H1 (cell line): ENCODE results near the gene EIF4EBP2. TPM values are rescaled to one million over a fixed set of nuclear protein-coding genes. Genes with fewer than 3 reads are reported as not detected.

Experiments
- CTCF ChIA-PET: fragments of 300-600 bp; sonication (Branson Sonifier 250); formaldehyde crosslinking; loops from one replicate; lab custom pipeline; 2021; ENCODE audit not compliant: partially characterized antibody; lab: Charles Lee
- POLR2A ChIA-PET: fragments of 300-600 bp; sonication (Branson Sonifier 250); formaldehyde crosslinking; loops from one replicate; lab custom pipeline; 2021; ENCODE audit warnings: inconsistent platforms; ENCODE audit not compliant: partially characterized antibody; lab: Charles Lee
- DNase-seq, 2 experiments: peaks; one replicate each; pipeline versions ENCODE4 v3.0.0 to v3.0.0-alpha.2; 2010 to 2022; ENCODE audit warnings: low spot score in 2 of 2, low read depth in 1 of 2, mixed read lengths in 1 of 2
- FAIRE-seq: peaks from 2 replicates; lab custom pipeline; 2011; peaks lifted over from hg19 to GRCh38; lab: Jason Lieb, UNC
- H2AFZ ChIP-seq: 2 replicates; pipeline ENCODE4 v1.8.1; 2012; ENCODE audit warnings: low read length, inconsistent platforms
- H2AK5ac ChIP-seq: 2 replicates; pipeline ENCODE4 v1.6.1; 2013; ENCODE audit warnings: low read depth, low read length
- H2BK120ac ChIP-seq: replicated peaks from 2 replicates; pipeline ENCODE3; 2013; ENCODE audit warnings: low read depth, low read length, inconsistent platforms
- H2BK12ac ChIP-seq: 2 replicates; pipeline ENCODE4 v1.6.1; 2013; ENCODE audit warnings: low read depth, low read length
- H2BK15ac ChIP-seq: 2 replicates; pipeline ENCODE4 v1.6.1; 2013; ENCODE audit warnings: low read length
- H2BK20ac ChIP-seq: 2 replicates; pipeline ENCODE4 v1.6.1; 2013; ENCODE audit warnings: low read length
- H2BK5ac ChIP-seq: 2 replicates; pipeline ENCODE4 v1.6.1; 2013; ENCODE audit warnings: low read depth, low read length
- H3K14ac ChIP-seq: 2 replicates; pipeline ENCODE4 v1.6.1; 2013; ENCODE audit warnings: inconsistent platforms; ENCODE audit not compliant: insufficient read length
- H3K18ac ChIP-seq: 2 replicates; pipeline ENCODE4 v1.6.1; 2013; ENCODE audit warnings: low read length; ENCODE audit errors: extremely low read depth
- H3K23ac ChIP-seq: 2 replicates; pipeline ENCODE4 v1.6.1; 2013; ENCODE audit warnings: inconsistent platforms; ENCODE audit not compliant: insufficient read length
- H3K23me2 ChIP-seq: 2 replicates; pipeline ENCODE4 v1.6.1; 2013; ENCODE audit warnings: low read depth, low read length
- H3K27ac ChIP-seq: 2 replicates; pipeline ENCODE4 v1.6.1; 2011; ENCODE audit warnings: low read depth, low read length, inconsistent platforms
- H3K27me3 ChIP-seq, 4 experiments: replicated peaks in 1 of 4; 1 replicate in 1 of 4; 2 replicates in 3 of 4; pipeline versions ENCODE4 v1.6.1 to v1.8.1; 2011 to 2013; ENCODE audit warnings: low read length in 3 of 4, mild to moderate bottlenecking in 3 of 4, inconsistent platforms in 2 of 4, mixed read lengths in 2 of 4, moderate library complexity in 1 of 4; ENCODE audit not compliant: control insufficient read depth in 3 of 4, insufficient read depth in 3 of 4; ENCODE audit errors: extremely low read depth in 1 of 4
- H3K36me3 ChIP-seq, 4 experiments: 2 replicates each; pipeline versions ENCODE4 v1.6.1 to v1.8.1; 2011 to 2013; ENCODE audit warnings: mild to moderate bottlenecking in 4 of 4, low read length in 3 of 4, moderate library complexity in 2 of 4, control low read depth in 1 of 4, inconsistent platforms in 1 of 4; ENCODE audit not compliant: insufficient read depth in 4 of 4, control insufficient read depth in 2 of 4
- H3K4ac ChIP-seq: replicated peaks from 2 replicates; pipeline ENCODE3; 2013; ENCODE audit warnings: low read length, low read depth, mixed read lengths, inconsistent platforms; ENCODE audit not compliant: insufficient read length
- H3K4me1 ChIP-seq, 4 experiments: replicated peaks in 1 of 4; 1 replicate in 1 of 4; 2 replicates in 3 of 4; pipeline versions ENCODE4 v1.6.1 to v1.8.1; 2011 to 2013; ENCODE audit warnings: low read length in 3 of 4, inconsistent platforms in 2 of 4, mixed read lengths in 1 of 4; ENCODE audit not compliant: insufficient read depth in 4 of 4, control insufficient read depth in 3 of 4
- H3K4me2 ChIP-seq, 2 experiments: 2 replicates each; pipeline versions ENCODE4 v1.6.1 to v1.8.1; 2011 to 2013; ENCODE audit warnings: low read depth in 2 of 2, low read length in 2 of 2, control low read depth in 1 of 2, inconsistent platforms in 1 of 2, mild to moderate bottlenecking in 1 of 2; ENCODE audit not compliant: insufficient read depth in 1 of 2
- H3K4me3 ChIP-seq, 4 experiments: fragments of 200-600, 300-600 bp in 1 of 4; sonication (generic), shearing (Covaris generic), sonication (Bioruptor Twin) in 1 of 4; 2 replicates each; pipeline versions ENCODE4 v1.5.1 to v1.8.1; 2011 to 2016; ENCODE audit warnings: low read length in 4 of 4, low read depth in 3 of 4, control low read depth in 2 of 4, inconsistent platforms in 2 of 4, mild to moderate bottlenecking in 2 of 4, mixed read lengths in 1 of 4, moderate library complexity in 1 of 4; ENCODE audit not compliant: insufficient read depth in 2 of 4; ENCODE audit errors: extremely low read depth in 1 of 4
- H3K56ac ChIP-seq: replicated peaks from 2 replicates; pipeline ENCODE3; 2013; ENCODE audit warnings: low read depth, mild to moderate bottlenecking, mixed read lengths, low read length, inconsistent platforms; ENCODE audit not compliant: insufficient read length
- H3K79me1 ChIP-seq: 2 replicates; pipeline ENCODE4 v1.6.1; 2013; ENCODE audit warnings: low read depth, low read length, control low read depth
- H3K79me2 ChIP-seq, 2 experiments: 2 replicates each; pipeline versions ENCODE4 v1.6.1 to v1.8.1; 2012 to 2013; ENCODE audit warnings: low read length in 2 of 2, mild to moderate bottlenecking in 2 of 2, inconsistent platforms in 1 of 2; ENCODE audit not compliant: insufficient read depth in 2 of 2, control insufficient read depth in 1 of 2
- H3K9ac ChIP-seq, 4 experiments: replicated peaks in 1 of 4; 1 replicate in 1 of 4; 2 replicates in 3 of 4; pipeline versions ENCODE4 v1.6.1 to v1.8.1; 2011 to 2013; ENCODE audit warnings: low read depth in 3 of 4, low read length in 3 of 4, control low read depth in 2 of 4, mild to moderate bottlenecking in 2 of 4, moderate library complexity in 2 of 4, inconsistent platforms in 1 of 4; ENCODE audit errors: extremely low read depth in 1 of 4
- H3K9me3 ChIP-seq, 2 experiments: 2 replicates each; pipeline versions ENCODE4 v1.6.1 to v1.8.1; 2012 to 2013; ENCODE audit warnings: mild to moderate bottlenecking in 2 of 2, moderate library complexity in 2 of 2, control low read depth in 1 of 2, inconsistent platforms in 1 of 2, low read depth in 1 of 2, low read length in 1 of 2, mixed read lengths in 1 of 2; ENCODE audit not compliant: insufficient read depth in 2 of 2
- H4K20me1 ChIP-seq, 2 experiments: replicated peaks in 1 of 2; 2 replicates each; pipeline versions ENCODE3 to v1.8.1; 2011 to 2013; ENCODE audit warnings: inconsistent platforms in 2 of 2, low read length in 2 of 2, mild to moderate bottlenecking in 1 of 2; ENCODE audit not compliant: insufficient read depth in 2 of 2, control insufficient read depth in 1 of 2
- H4K5ac ChIP-seq: 2 replicates; pipeline ENCODE4 v1.6.1; 2013; ENCODE audit warnings: low read length, low read depth, mixed read lengths, inconsistent platforms; ENCODE audit not compliant: insufficient read length
- H4K8ac ChIP-seq: 2 replicates; pipeline ENCODE4 v1.8.0; 2013; ENCODE audit warnings: mild to moderate bottlenecking, moderate library complexity, low read length, inconsistent platforms; ENCODE audit not compliant: insufficient read depth; ENCODE audit errors: extremely low read depth
- H4K91ac ChIP-seq: replicated peaks from 2 replicates; pipeline ENCODE3; 2013; ENCODE audit warnings: low read length, mixed read lengths, inconsistent platforms; ENCODE audit not compliant: insufficient read length
- ATF3 ChIP-seq: IDR thresholded peaks from 2 replicates; pipeline ENCODE4 v1.6.1; 2011; ENCODE audit warnings: low read depth, mild to moderate bottlenecking, low read length; ENCODE audit not compliant: insufficient read depth
- CBX8 ChIP-seq: fragments of 300-800, 300-1000 bp; sonication (generic); IDR thresholded peaks from 2 replicates; pipeline ENCODE4 v1.7.1; 2016; ENCODE audit warnings: low read depth, low read length, borderline replicate concordance
- CTBP2 ChIP-seq: IDR thresholded peaks from 2 replicates; pipeline ENCODE4 v1.7.0; 2011; ENCODE audit warnings: borderline replicate concordance, mild to moderate bottlenecking, moderate library complexity, mixed read lengths, low read length; ENCODE audit not compliant: insufficient read depth, insufficient read length
- HDAC2 ChIP-seq, 2 experiments: fragments of 300-600 bp in 1 of 2; sonication (generic) in 1 of 2; IDR thresholded peaks; 2 replicates each; pipeline ENCODE4 v1.6.1; 2011 to 2012; ENCODE audit warnings: low read depth in 2 of 2, low read length in 2 of 2, mild to moderate bottlenecking in 2 of 2, moderate library complexity in 2 of 2, borderline replicate concordance in 1 of 2, inconsistent platforms in 1 of 2
- KDM4A ChIP-seq: IDR thresholded peaks from one replicate; pipeline ENCODE4 v1.7.1; 2012; ENCODE audit warnings: low read depth, mild to moderate bottlenecking, moderate library complexity, low read length, inconsistent platforms; ENCODE audit not compliant: severe bottlenecking
- NRF1 ChIP-seq: IDR thresholded peaks from 2 replicates; pipeline ENCODE4 v1.6.1; 2011; ENCODE audit warnings: mild to moderate bottlenecking, low read depth, low read length, improper control_type of control experiment
- RXRA ChIP-seq: IDR thresholded peaks from 2 replicates; pipeline ENCODE4 v1.6.1; 2011; ENCODE audit warnings: low read depth, mild to moderate bottlenecking, low read length, moderate library complexity; ENCODE audit not compliant: insufficient read depth
- SP2 ChIP-seq: IDR thresholded peaks from 2 replicates; pipeline ENCODE4 v1.6.1; 2012; ENCODE audit warnings: mild to moderate bottlenecking, low read length, inconsistent platforms
- TAF7 ChIP-seq: optimal IDR thresholded peaks from 2 replicates; pipeline ENCODE3; 2011; ENCODE audit warnings: low read depth, mild to moderate bottlenecking, inconsistent platforms, low read length, moderate library complexity, borderline replicate concordance
- WGBS, 2 experiments: shearing (Covaris generic) in 1 of 2; methylation state at CpG; one replicate each; pipeline versions ENCODE4 v1.1.6 to v1.1.7; 2013 to 2015; ENCODE audit warnings: low lambda C conversion rate in 2 of 2, mixed read lengths in 2 of 2, inconsistent platforms in 1 of 2, low coverage in 1 of 2, missing lambda C conversion rate in 1 of 2; ENCODE audit not compliant: insufficient replicate concordance in 2 of 2, insufficient coverage in 1 of 2, insufficient read length in 1 of 2; ENCODE audit errors: extremely low coverage in 1 of 2, missing lambda C conversion rate in 1 of 2; 5-methylcytosine and 5-hydroxymethylcytosine counted together
- polyA plus RNA-seq, 7 experiments: library from polyadenylated mRNA; depleted of rRNA in 3 of 7; stranded (reverse) in 5 of 7; unstranded in 2 of 7; fragments of >200 nt in 5 of 7; fragments of 200-250 nt in 2 of 7; gene quantifications; 1 replicate in 5 of 7; 2 replicates in 1 of 7; 4 replicates in 1 of 7; pipeline versions ENCODE4 v1.2.1 to v1.2.3, GENCODE V29; 2011 to 2013; ENCODE audit warnings: missing spikeins in 2 of 7, mixed read lengths in 2 of 7
- total RNA-seq: library from RNA; stranded (reverse); fragmentation: NEBNext Ultra II Directional; extraction: Animal tissue kit (Norgen Biotek cat#: 25700); gene quantifications from 2 replicates; pipeline ENCODE4 v1.2.1, GENCODE V29; 2021

The EIF4EBP2 gene
- total and polyA plus RNA-seq, 2 of the 8 experiments (the other 6 are each of a cell fraction or from before 2014, with no cell fraction given): 55.3 to 144 TPM

GRCh38 chr10:70399177-70399576 lies 4.8 kb upstream of the EIF4EBP2 start:
- Histone ChIP-seq H3K36me3 (no peaks in the 10 kb centered on the region), H2BK120ac (no peak overlapping the region), H2BK15ac (no peak overlapping the region), H3K4me1 (no peaks in the 10 kb centered on the region; a peak in 1 of 7 replicates), H3K27ac (no peak overlapping the region), H3K4me3 (no peak overlapping the region), H3K27me3 (no peaks in the 10 kb centered on the region), H3K9ac (no peak overlapping the region), H3K14ac (no peak overlapping the region), H3K56ac (no peak overlapping the region), H4K91ac (no peak overlapping the region), H2BK20ac (no peak overlapping the region), H3K4ac (no peak overlapping the region), H2AK5ac (no peak overlapping the region), H2BK12ac (no peak overlapping the region), H3K18ac (no peak overlapping the region), H3K23me2 (no peaks in the 10 kb centered on the region; the same call in 1 of the 2 replicates), H4K8ac (no peak overlapping the region), H3K23ac (no peak overlapping the region), H3K4me2 (no peak overlapping the region), H4K20me1 (no peaks in the 10 kb centered on the region), H2AFZ (no peak overlapping the region)
- FAIRE-seq: no peak
- ChIA-PET CTCF (interaction anchor here (1.0 kb wide), 1 partner anchor 9 kb away, joined by 3 read pairs; no protein-coding TSS in a partner anchor), POLR2A (no interaction called here)
- 91% methylated on average over 3 of the region's 3 CpGs; no CpG with 5 or more reads in 1 of the 2 experiments for WGBS, 2 experiments
- DNase-seq: no peak
- TF ChIP-seq KDM4A: no peak
- no peak for TF ChIP-seq HDAC2 (IDR thresholded peaks at IDR 0.05; ENCODE audit: borderline replicate concordance in 1 of 2, low read depth in 2 of 2, low read length in 2 of 2)
- TF ChIP-seq ATF3: no peak
- no peak for TF ChIP-seq CBX8
- no peak for TF ChIP-seq CTBP2
- TF ChIP-seq RXRA: no peak
- no peak for TF ChIP-seq SP2
- TF ChIP-seq NRF1: no peak
- TF ChIP-seq TAF7: no peak
- TF ChIP-seq, all 59 proteins: peak for 0
- no peak overlapping the region for H4K5ac ChIP-seq
- H3K79me2 ChIP-seq: no peaks in the 10 kb centered on the region; a peak in 1 of 4 replicates
- H3K79me1 ChIP-seq: no peaks in the 10 kb centered on the region
- H2BK5ac ChIP-seq: no peak overlapping the region
- H3K9me3 ChIP-seq: no peaks in the 10 kb centered on the region
